ENCODE data around the gene LIX1. TPM values are rescaled to one million over a fixed set of nuclear protein-coding genes. Genes with fewer than 3 reads are reported as not detected.

Gene LIX1
- total RNA-seq, 1 donor from 2014 or later, result not detected

GRCh38 chr5:97065475-97065874 is 76.9 kb downstream of the LIX1 start:
- intact Hi-C loops (cut with DNase I), result no loop called here
- H3K27ac ChIP-seq, result no peak overlapping the region
- H3K9me3 ChIP-seq, result no peaks in the 10 kb centered on the region
- no peak overlapping the region for H3K4me3 ChIP-seq
- H3K27me3 ChIP-seq, result no peaks in the 10 kb centered on the region
- H3K36me3 ChIP-seq, result no peaks in the 10 kb centered on the region
- no peak for TF ChIP-seq CTCF (IDR thresholded peaks at IDR 0.05)
- H3K4me1 ChIP-seq, result no peaks in the 10 kb centered on the region
- DNase-seq (ENCODE audit: low spot score in 2 of 2), result no peak

GRCh38 chr5:97063251-97063650 is 79.2 kb downstream of the LIX1 start:
- DNase-seq (ENCODE audit: low spot score in 2 of 2), result no peak
- Histone ChIP-seq H3K36me3 (no peaks in the 10 kb centered on the region), H3K9me3 (no peaks in the 10 kb centered on the region), H3K4me1 (no peaks in the 10 kb centered on the region), H3K27ac (no peak overlapping the region), H3K4me3 (no peak overlapping the region), H3K27me3 (no peaks in the 10 kb centered on the region)
- no peak for TF ChIP-seq CTCF (IDR thresholded peaks at IDR 0.05)
- intact Hi-C loops (cut with DNase I), result no loop called here

- Histone ChIP-seq H3K4me3 (no peak overlapping the region), H3K9me3 (no peaks in the 10 kb centered on the region), H3K27ac (no peak overlapping the region), H3K27me3 (no peaks in the 10 kb centered on the region), H3K4me1 (no peaks in the 10 kb centered on the region), H3K36me3 (no peaks in the 10 kb centered on the region)
- DNase-seq (ENCODE audit: low spot score in 2 of 2), result no peak
- TF ChIP-seq CTCF (IDR thresholded peaks at IDR 0.05), result no peak
- intact Hi-C loops (cut with DNase I), result no loop called here
Observed at GRCh38 chr5:97062046-97062445, 80.4 kb downstream of the LIX1 start.

GRCh38 chr5:97056263-97056662 is 86.1 kb downstream of the LIX1 start:
- no peaks in the 10 kb centered on the region for H3K9me3 ChIP-seq
- no peak for TF ChIP-seq CTCF (IDR thresholded peaks at IDR 0.05)

GRCh38 chr5:97049175-97049574 is 93.2 kb downstream of the LIX1 start:
- no peak overlapping the region for H3K27ac ChIP-seq
- no peaks in the 10 kb centered on the region for H3K4me1 ChIP-seq
- no peaks in the 10 kb centered on the region for H3K36me3 ChIP-seq
- no peaks in the 10 kb centered on the region for H3K9me3 ChIP-seq
- no peaks in the 10 kb centered on the region for H3K27me3 ChIP-seq
- H3K4me3 ChIP-seq, result no peak overlapping the region
- DNase-seq (ENCODE audit: low spot score in 2 of 2), result no peak
- intact Hi-C loops (cut with DNase I), result loop anchor here (10.0 kb wide), 1 partner anchor 116 kb away; no protein-coding TSS in a partner anchor
- no peak for TF ChIP-seq CTCF (IDR thresholded peaks at IDR 0.05)

More at GRCh38 chr5:97056263-97056662, 86.1 kb downstream of the LIX1 start:
- no peaks in the 10 kb centered on the region for H3K36me3 ChIP-seq
- intact Hi-C loops (cut with DNase I), result no loop called here
- H3K27ac ChIP-seq, result no peak overlapping the region
- no peak overlapping the region for H3K4me3 ChIP-seq
- no peaks in the 10 kb centered on the region for H3K4me1 ChIP-seq
- H3K27me3 ChIP-seq, result no peaks in the 10 kb centered on the region
- no peak for DNase-seq (ENCODE audit: low spot score in 2 of 2)

GRCh38 chr5:97047076-97047475 is 95.3 kb downstream of the LIX1 start:
- Histone ChIP-seq H3K27me3 (no peaks in the 10 kb centered on the region), H3K27ac (no peak overlapping the region), H3K9me3 (no peaks in the 10 kb centered on the region), H3K4me3 (no peak overlapping the region), H3K36me3 (no peaks in the 10 kb centered on the region), H3K4me1 (no peaks in the 10 kb centered on the region)
- TF ChIP-seq CTCF (IDR thresholded peaks at IDR 0.05), result no peak
- intact Hi-C loops (cut with DNase I), result loop anchor here (10.0 kb wide), 1 partner anchor 118 kb away; no protein-coding TSS in a partner anchor
- no peak for DNase-seq (ENCODE audit: low spot score in 2 of 2)

Measured in ascending aorta (tissue), 2 donors.